ENCODE data around the gene DNAI4. TPM values are rescaled to one million over a fixed set of nuclear protein-coding genes. Genes with fewer than 3 reads are reported as not detected.

Gene DNAI4
- total RNA-seq, 4 donors from 2014 or later = 13.5 to 23.6 (median 17.2) TPM

DNA sequence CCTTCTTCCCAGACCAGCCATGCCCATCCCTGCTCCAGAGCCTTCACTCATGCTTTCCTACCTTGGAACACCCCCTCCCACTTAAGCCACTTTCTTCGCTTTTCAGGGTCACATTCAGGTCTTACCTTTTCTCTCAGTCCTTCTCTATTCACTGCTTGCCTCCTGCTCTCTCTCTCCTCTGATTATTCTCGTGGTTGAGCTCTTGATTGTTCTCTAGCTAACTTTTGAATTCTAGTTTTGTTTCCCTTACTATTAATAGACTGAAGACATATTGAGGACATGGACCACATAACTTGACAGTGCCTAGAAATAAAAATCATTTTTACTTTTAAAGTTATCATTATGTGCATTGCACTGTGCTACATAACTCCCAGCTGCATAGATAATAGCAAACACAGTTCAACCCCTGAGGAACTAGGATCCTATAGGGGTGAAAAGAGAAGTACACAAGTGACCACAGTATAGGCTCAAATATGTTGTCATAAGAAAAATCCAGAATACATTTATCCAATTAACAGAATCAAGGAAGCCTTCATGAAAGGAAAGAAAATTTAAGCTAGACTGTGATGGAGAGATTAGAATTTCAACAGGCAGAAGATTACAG is 145.1 kb downstream of the DNAI4 start:
- TF ChIP-seq POLR2A (IDR thresholded peaks at IDR 0.05) (no peak), EP300 (IDR thresholded peaks at IDR 0.05) (no peak), CTCF (IDR thresholded peaks at IDR 0.05) (no peak)
- WGBS, 2 donors = 69 to 74% methylated on average over 2 of the region's 2 CpGs
- DNase-seq (ENCODE audit: low spot score in 2 of 2) = no peak
- no peaks in the 10 kb centered on the region for H3K9me3 ChIP-seq
- no peak overlapping the region for H3K4me3 ChIP-seq
- no peak overlapping the region for H3K27ac ChIP-seq
- H3K27me3 ChIP-seq = no peaks in the 10 kb centered on the region
- H3K4me1 ChIP-seq = peaks cover 0 to 3% (median 0%) of the 10 kb centered on the region in 4 donors
- H3K36me3 ChIP-seq = no peaks in the 10 kb centered on the region

GRCh38 chr1:66778969-66779368 is 145.7 kb downstream of the DNAI4 start:
- TF ChIP-seq EP300 (IDR thresholded peaks at IDR 0.05) (no peak), POLR2A (IDR thresholded peaks at IDR 0.05) (no peak), CTCF (IDR thresholded peaks at IDR 0.05) (no peak)
- WGBS, 2 donors = 51 to 55% methylated on average over 4 of the region's 4 CpGs
- Histone ChIP-seq H3K4me3 (no peak overlapping the region), H3K36me3 (no peaks in the 10 kb centered on the region), H3K27ac (no peak overlapping the region), H3K4me1 (peaks cover 0 to 3% (median 0%) of the 10 kb centered on the region in 4 donors), H3K9me3 (no peaks in the 10 kb centered on the region), H3K27me3 (no peaks in the 10 kb centered on the region)
- no peak for DNase-seq (ENCODE audit: low spot score in 2 of 2)

- Histone ChIP-seq H3K9me3 (no peaks in the 10 kb centered on the region), H3K4me1 (peaks cover 0 to 3% (median 0%) of the 10 kb centered on the region in 4 donors), H3K27ac (no peak overlapping the region), H3K4me3 (no peak overlapping the region), H3K36me3 (no peaks in the 10 kb centered on the region), H3K27me3 (no peaks in the 10 kb centered on the region)
- 45 to 47% methylated on average over 4 of the region's 4 CpGs for WGBS, 2 donors
- no peak for TF ChIP-seq POLR2A (IDR thresholded peaks at IDR 0.05)
- TF ChIP-seq CTCF (IDR thresholded peaks at IDR 0.05) = no peak
- TF ChIP-seq EP300 (IDR thresholded peaks at IDR 0.05) = no peak
- DNase-seq (ENCODE audit: low spot score in 2 of 2) = no peak
Observed at GRCh38 chr1:66778266-66778665, 146.4 kb downstream of the DNAI4 start.

DNA sequence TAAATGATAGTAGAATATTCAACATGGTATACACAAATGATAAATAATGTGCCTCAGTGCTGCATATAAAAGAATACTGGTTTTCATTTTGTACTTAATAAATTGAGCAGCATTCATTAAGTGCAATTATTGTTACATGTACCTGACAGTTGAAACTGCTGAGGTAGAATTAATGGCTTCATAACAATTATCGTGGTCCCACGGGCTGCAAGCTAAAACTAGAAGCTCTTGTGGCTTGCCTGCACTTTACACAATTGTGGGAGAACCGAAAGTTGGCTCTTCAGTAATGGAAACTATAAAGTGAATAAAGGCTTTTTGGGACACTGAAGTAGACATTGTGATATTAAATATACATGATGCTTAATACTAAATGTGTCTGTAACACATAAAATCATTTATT is 146.8 kb downstream of the DNAI4 start:
- Histone ChIP-seq H3K4me1 (peaks cover 0 to 3% (median 0%) of the 10 kb centered on the region in 4 donors), H3K36me3 (no peaks in the 10 kb centered on the region), H3K27me3 (no peaks in the 10 kb centered on the region), H3K9me3 (no peaks in the 10 kb centered on the region), H3K27ac (no peak overlapping the region), H3K4me3 (no peak overlapping the region)
- DNase-seq (ENCODE audit: low spot score in 2 of 2) = no peak
- WGBS, 2 donors = 55 to 58% methylated on average over 3 of the region's 3 CpGs
- no peak for TF ChIP-seq POLR2A (IDR thresholded peaks at IDR 0.05)
- TF ChIP-seq CTCF (IDR thresholded peaks at IDR 0.05) = no peak
- TF ChIP-seq EP300 (IDR thresholded peaks at IDR 0.05) = no peak

GRCh38 chr1:66775646-66776045 is 149.0 kb downstream of the DNAI4 start:
- H3K4me3 ChIP-seq = no peak overlapping the region
- no peak overlapping the region for H3K27ac ChIP-seq
- H3K27me3 ChIP-seq = no peaks in the 10 kb centered on the region
- DNase-seq (ENCODE audit: low spot score in 2 of 2) = no peak
- H3K4me1 ChIP-seq = peaks cover 0 to 3% (median 0%) of the 10 kb centered on the region in 4 donors
- no peaks in the 10 kb centered on the region for H3K9me3 ChIP-seq
- WGBS, 2 donors = 91 to 93% methylated on average over 3 of the region's 3 CpGs
- H3K36me3 ChIP-seq = no peaks in the 10 kb centered on the region
- TF ChIP-seq EP300 (IDR thresholded peaks at IDR 0.05) (no peak), POLR2A (IDR thresholded peaks at IDR 0.05) (no peak), CTCF (IDR thresholded peaks at IDR 0.05) (no peak)

Measured in tibial nerve (tissue), 4 donors.